ENCODE measurements around the gene KAZN.

GRCh38 chr1:15039017-15039648 lies 440.6 kb downstream of the KAZN start:
- TF ChIP-seq TAF1 (IDR thresholded peaks at IDR 0.05; ENCODE audit: borderline replicate concordance, low read depth, low read length) (no peak), CTCF (IDR thresholded peaks at IDR 0.05) (no peak), POLR2AphosphoS5 (IDR thresholded peaks at IDR 0.05; ENCODE audit: low read depth, low read length) (no peak)
